ENCODE data around the gene ADCY2. TPM values are rescaled to one million over a fixed set of nuclear protein-coding genes. Genes with fewer than 3 reads are reported as not detected.

Gene ADCY2
- total RNA-seq, 2 donors from 2014 or later = not detected

- H3K4me1 Mint-ChIP-seq (ENCODE audit: low read depth in 2 of 2) = no peaks in the 10 kb centered on the region
- H3K9me3 Mint-ChIP-seq = peaks cover 8% of the 10 kb centered on the region
- no peaks in the 10 kb centered on the region for H3K36me3 Mint-ChIP-seq
- DNase-seq (ENCODE audit: low spot score) (no peak), ATAC-seq (no peak)
- H3K27ac Mint-ChIP-seq = no peak overlapping the region
- H3K27me3 Mint-ChIP-seq = no peaks in the 10 kb centered on the region
- H3K4me3 Mint-ChIP-seq = no peak overlapping the region
These were observed 229.8 kb downstream of the ADCY2 start for GRCh38 chr5:7625740-7626139.

GRCh38 chr5:7628248-7628647, 232.3 kb downstream of the ADCY2 start:
- H3K4me3 Mint-ChIP-seq = no peak overlapping the region
- H3K27me3 Mint-ChIP-seq = no peaks in the 10 kb centered on the region
- ATAC-seq (no peak), DNase-seq (ENCODE audit: low spot score) (no peak)
- H3K36me3 Mint-ChIP-seq = no peaks in the 10 kb centered on the region
- H3K4me1 Mint-ChIP-seq (ENCODE audit: low read depth in 2 of 2) = no peaks in the 10 kb centered on the region
- H3K27ac Mint-ChIP-seq = no peak overlapping the region
- peaks cover 11% of the 10 kb centered on the region for H3K9me3 Mint-ChIP-seq

GRCh38 chr5:7628820-7629219, 232.9 kb downstream of the ADCY2 start:
- ATAC-seq = no peak
- H3K36me3 Mint-ChIP-seq = no peaks in the 10 kb centered on the region

GRCh38 chr5:7629561-7629960, 233.6 kb downstream of the ADCY2 start:
- Mint-ChIP-seq H3K4me1 (ENCODE audit: low read depth in 2 of 2) (no peaks in the 10 kb centered on the region), H3K9me3 (peaks cover 11% of the 10 kb centered on the region), H3K27me3 (no peaks in the 10 kb centered on the region), H3K36me3 (no peaks in the 10 kb centered on the region), H3K4me3 (no peak overlapping the region), H3K27ac (no peak overlapping the region)
- DNase-seq (ENCODE audit: low spot score) (no peak), ATAC-seq (no peak)

More at GRCh38 chr5:7628820-7629219, 232.9 kb downstream of the ADCY2 start:
- Mint-ChIP-seq H3K4me3 (no peak overlapping the region), H3K27ac (no peak overlapping the region), H3K27me3 (no peaks in the 10 kb centered on the region), H3K4me1 (ENCODE audit: low read depth in 2 of 2) (no peaks in the 10 kb centered on the region), H3K9me3 (peaks cover 11% of the 10 kb centered on the region)
- DNase-seq (ENCODE audit: low spot score) = no peak

GRCh38 chr5:7634837-7635236, 238.9 kb downstream of the ADCY2 start:
- ATAC-seq (no peak), DNase-seq (ENCODE audit: low spot score) (no peak)
- Mint-ChIP-seq H3K27me3 (no peaks in the 10 kb centered on the region), H3K9me3 (peaks cover 11% of the 10 kb centered on the region), H3K27ac (no peak overlapping the region), H3K36me3 (no peaks in the 10 kb centered on the region), H3K4me1 (ENCODE audit: low read depth in 2 of 2) (no peaks in the 10 kb centered on the region), H3K4me3 (no peak overlapping the region)

- Mint-ChIP-seq H3K27me3 (no peaks in the 10 kb centered on the region), H3K27ac (no peak overlapping the region), H3K36me3 (no peaks in the 10 kb centered on the region), H3K4me1 (ENCODE audit: low read depth in 2 of 2) (no peaks in the 10 kb centered on the region), H3K4me3 (no peak overlapping the region), H3K9me3 (peaks cover 8% of the 10 kb centered on the region)
- no peak for ATAC-seq
- DNase-seq (ENCODE audit: low spot score) = no peak
These were observed 242.5 kb downstream of the ADCY2 start for GRCh38 chr5:7638456-7638855.

GRCh38 chr5:7642029-7642428, 246.1 kb downstream of the ADCY2 start:
- H3K27ac Mint-ChIP-seq = no peak overlapping the region
- H3K36me3 Mint-ChIP-seq = peaks cover 10% of the 10 kb centered on the region
- ATAC-seq (no peak), DNase-seq (ENCODE audit: low spot score) (no peak)
- no peaks in the 10 kb centered on the region for H3K27me3 Mint-ChIP-seq
- H3K4me1 Mint-ChIP-seq (ENCODE audit: low read depth in 2 of 2) = no peaks in the 10 kb centered on the region
- H3K9me3 Mint-ChIP-seq = peaks cover 11% of the 10 kb centered on the region
- H3K4me3 Mint-ChIP-seq = no peak overlapping the region

- ATAC-seq (no peak), DNase-seq (ENCODE audit: low spot score) (no peak)
- peaks cover 11% of the 10 kb centered on the region for H3K9me3 Mint-ChIP-seq
- peaks cover 10% of the 10 kb centered on the region for H3K36me3 Mint-ChIP-seq
- H3K4me1 Mint-ChIP-seq (ENCODE audit: low read depth in 2 of 2) = no peaks in the 10 kb centered on the region
- H3K27ac Mint-ChIP-seq = no peak overlapping the region
- H3K27me3 Mint-ChIP-seq = no peaks in the 10 kb centered on the region
- H3K4me3 Mint-ChIP-seq = no peak overlapping the region
These were observed 248.8 kb downstream of the ADCY2 start for GRCh38 chr5:7644723-7645122.

- H3K27me3 Mint-ChIP-seq = no peaks in the 10 kb centered on the region
- ATAC-seq (no peak), DNase-seq (ENCODE audit: low spot score) (no peak)
- no peak overlapping the region for H3K27ac Mint-ChIP-seq
- H3K4me3 Mint-ChIP-seq = no peak overlapping the region
- H3K4me1 Mint-ChIP-seq (ENCODE audit: low read depth in 2 of 2) = no peaks in the 10 kb centered on the region
- H3K9me3 Mint-ChIP-seq = peaks cover 11% of the 10 kb centered on the region
- H3K36me3 Mint-ChIP-seq = no peaks in the 10 kb centered on the region
These were observed 254.8 kb downstream of the ADCY2 start for GRCh38 chr5:7650755-7651154.

- no peaks in the 10 kb centered on the region for H3K27me3 Mint-ChIP-seq
- no peak for DNase-seq (ENCODE audit: low spot score)
- H3K27ac Mint-ChIP-seq = no peak overlapping the region
- peaks cover 11% of the 10 kb centered on the region for H3K9me3 Mint-ChIP-seq
- no peaks in the 10 kb centered on the region for H3K36me3 Mint-ChIP-seq
- no peak for ATAC-seq
- no peaks in the 10 kb centered on the region for H3K4me1 Mint-ChIP-seq (ENCODE audit: low read depth in 2 of 2)
- H3K4me3 Mint-ChIP-seq = no peak overlapping the region
These were observed 257.1 kb downstream of the ADCY2 start for GRCh38 chr5:7653046-7653445.

GRCh38 chr5:7657153-7657552, 261.2 kb downstream of the ADCY2 start:
- Mint-ChIP-seq H3K27me3 (no peaks in the 10 kb centered on the region), H3K36me3 (no peaks in the 10 kb centered on the region), H3K4me3 (no peak overlapping the region)

GRCh38 chr5:7659420-7659819, 263.5 kb downstream of the ADCY2 start:
- ATAC-seq = no peak
- Mint-ChIP-seq H3K27ac (no peak overlapping the region), H3K36me3 (no peaks in the 10 kb centered on the region), H3K4me1 (ENCODE audit: low read depth in 2 of 2) (no peaks in the 10 kb centered on the region), H3K9me3 (no peaks in the 10 kb centered on the region), H3K27me3 (no peaks in the 10 kb centered on the region), H3K4me3 (no peak overlapping the region)
- no peak for DNase-seq (ENCODE audit: low spot score)

More at GRCh38 chr5:7657153-7657552, 261.2 kb downstream of the ADCY2 start:
- no peaks in the 10 kb centered on the region for H3K4me1 Mint-ChIP-seq (ENCODE audit: low read depth in 2 of 2)
- DNase-seq (ENCODE audit: low spot score) (no peak), ATAC-seq (no peak)
- H3K27ac Mint-ChIP-seq = no peak overlapping the region
- H3K9me3 Mint-ChIP-seq = peaks cover 4% of the 10 kb centered on the region

GRCh38 chr5:7662289-7662688, 266.4 kb downstream of the ADCY2 start:
- no peak for ATAC-seq

GRCh38 chr5:7663808-7664207, 267.9 kb downstream of the ADCY2 start:
- H3K27me3 Mint-ChIP-seq = no peaks in the 10 kb centered on the region
- no peaks in the 10 kb centered on the region for H3K36me3 Mint-ChIP-seq
- peaks cover under 1% of the 10 kb centered on the region for H3K9me3 Mint-ChIP-seq
- no peaks in the 10 kb centered on the region for H3K4me1 Mint-ChIP-seq (ENCODE audit: low read depth in 2 of 2)
- no peak for DNase-seq (ENCODE audit: low spot score)
- ATAC-seq = no peak
- no peak overlapping the region for H3K4me3 Mint-ChIP-seq
- H3K27ac Mint-ChIP-seq = no peak overlapping the region

More at GRCh38 chr5:7662289-7662688, 266.4 kb downstream of the ADCY2 start:
- no peak for DNase-seq (ENCODE audit: low spot score)
- H3K9me3 Mint-ChIP-seq = no peaks in the 10 kb centered on the region
- no peak overlapping the region for H3K27ac Mint-ChIP-seq
- no peaks in the 10 kb centered on the region for H3K4me1 Mint-ChIP-seq (ENCODE audit: low read depth in 2 of 2)
- H3K4me3 Mint-ChIP-seq = no peak overlapping the region
- H3K36me3 Mint-ChIP-seq = no peaks in the 10 kb centered on the region
- no peaks in the 10 kb centered on the region for H3K27me3 Mint-ChIP-seq

GRCh38 chr5:7664208-7664607, 268.3 kb downstream of the ADCY2 start:
- Mint-ChIP-seq H3K27me3 (no peaks in the 10 kb centered on the region), H3K36me3 (no peaks in the 10 kb centered on the region), H3K4me1 (ENCODE audit: low read depth in 2 of 2) (no peaks in the 10 kb centered on the region), H3K9me3 (peaks cover 3% of the 10 kb centered on the region), H3K27ac (no peak overlapping the region), H3K4me3 (no peak overlapping the region)
- DNase-seq (ENCODE audit: low spot score) (no peak), ATAC-seq (no peak)

Data from natural killer cell treated with Interleukin-12 subunit alpha and Interleukin-12 subunit beta and Interleukin-15 and Interleukin-18, amount 100 ng/mL, for 72 hours (primary cell).